GM19099 (cell line): ENCODE data around the gene CHERP.

Experiments used
- POLR2A ChIP-seq: IDR thresholded peaks from 3 replicates; pipeline ENCODE4 v1.6.1; 2011; ENCODE audit warnings: low read depth; ENCODE audit not compliant: insufficient read length; ENCODE audit errors: extremely low read depth

The CHERP gene

GRCh38 chr19:16529466-16530144 lies 12.6 kb downstream of the CHERP start:
- TF ChIP-seq POLR2A: no peak

- no peak for TF ChIP-seq POLR2A
Measured at GRCh38 chr19:16527971-16528521, 14.2 kb downstream of the CHERP start.

GRCh38 chr19:16527334-16527935 lies 14.8 kb downstream of the CHERP start:
- no peak for TF ChIP-seq POLR2A

- TF ChIP-seq POLR2A: no peak
Measured at GRCh38 chr19:16525751-16526481, 16.3 kb downstream of the CHERP start.

GRCh38 chr19:16524991-16525734 lies 17.1 kb downstream of the CHERP start:
- no peak for TF ChIP-seq POLR2A

GRCh38 chr19:16522559-16523377 lies 19.5 kb downstream of the CHERP start:
- no peak for TF ChIP-seq POLR2A

- TF ChIP-seq POLR2A: no peak
Measured at GRCh38 chr19:16521715-16522289, 20.4 kb downstream of the CHERP start.

- TF ChIP-seq POLR2A: no peak
Measured at GRCh38 chr19:16520986-16521624, 21.1 kb downstream of the CHERP start.

GRCh38 chr19:16520074-16520973 lies 21.9 kb downstream of the CHERP start:
- TF ChIP-seq POLR2A: no peak

- TF ChIP-seq POLR2A: no peak
Measured at GRCh38 chr19:16519230-16519687, 23.0 kb downstream of the CHERP start.

- no peak for TF ChIP-seq POLR2A
Measured at GRCh38 chr19:16518483-16519229, 23.6 kb downstream of the CHERP start.

- no peak for TF ChIP-seq POLR2A
Measured at GRCh38 chr19:16518061-16518460, 24.2 kb downstream of the CHERP start.
